H1 (cell line): Measurements from ENCODE around the gene CCDC136. TPM values are rescaled to one million over a fixed set of nuclear protein-coding genes. Genes with fewer than 3 reads are reported as not detected.

ENCODE experiments used
- CTCF ChIA-PET: fragments of 300-600 bp; sonication (Branson Sonifier 250); formaldehyde crosslinking; loops from one replicate; lab custom pipeline; 2021; ENCODE audit not compliant: partially characterized antibody; lab: Charles Lee
- POLR2A ChIA-PET: fragments of 300-600 bp; sonication (Branson Sonifier 250); formaldehyde crosslinking; loops from one replicate; lab custom pipeline; 2021; ENCODE audit warnings: inconsistent platforms; ENCODE audit not compliant: partially characterized antibody; lab: Charles Lee
- DNase-seq, 2 experiments: peaks; one replicate each; pipeline versions ENCODE4 v3.0.0 to v3.0.0-alpha.2; 2010 to 2022; ENCODE audit warnings: low spot score in 2 of 2, low read depth in 1 of 2, mixed read lengths in 1 of 2
- FAIRE-seq: peaks from 2 replicates; lab custom pipeline; 2011; peaks lifted over from hg19 to GRCh38; lab: Jason Lieb, UNC
- H2AFZ ChIP-seq: 2 replicates; pipeline ENCODE4 v1.8.1; 2012; ENCODE audit warnings: low read length, inconsistent platforms
- H2AK5ac ChIP-seq: 2 replicates; pipeline ENCODE4 v1.6.1; 2013; ENCODE audit warnings: low read depth, low read length
- H2BK120ac ChIP-seq: replicated peaks from 2 replicates; pipeline ENCODE3; 2013; ENCODE audit warnings: low read depth, low read length, inconsistent platforms
- H2BK12ac ChIP-seq: 2 replicates; pipeline ENCODE4 v1.6.1; 2013; ENCODE audit warnings: low read depth, low read length
- H2BK15ac ChIP-seq: 2 replicates; pipeline ENCODE4 v1.6.1; 2013; ENCODE audit warnings: low read length
- H2BK20ac ChIP-seq: 2 replicates; pipeline ENCODE4 v1.6.1; 2013; ENCODE audit warnings: low read length
- H2BK5ac ChIP-seq: 2 replicates; pipeline ENCODE4 v1.6.1; 2013; ENCODE audit warnings: low read depth, low read length
- H3K14ac ChIP-seq: 2 replicates; pipeline ENCODE4 v1.6.1; 2013; ENCODE audit warnings: inconsistent platforms; ENCODE audit not compliant: insufficient read length
- H3K18ac ChIP-seq: 2 replicates; pipeline ENCODE4 v1.6.1; 2013; ENCODE audit warnings: low read length; ENCODE audit errors: extremely low read depth
- H3K23ac ChIP-seq: 2 replicates; pipeline ENCODE4 v1.6.1; 2013; ENCODE audit warnings: inconsistent platforms; ENCODE audit not compliant: insufficient read length
- H3K23me2 ChIP-seq: 2 replicates; pipeline ENCODE4 v1.6.1; 2013; ENCODE audit warnings: low read depth, low read length
- H3K27ac ChIP-seq: 2 replicates; pipeline ENCODE4 v1.6.1; 2011; ENCODE audit warnings: low read depth, low read length, inconsistent platforms
- H3K27me3 ChIP-seq, 4 experiments: replicated peaks in 1 of 4; 1 replicate in 1 of 4; 2 replicates in 3 of 4; pipeline versions ENCODE4 v1.6.1 to v1.8.1; 2011 to 2013; ENCODE audit warnings: low read length in 3 of 4, mild to moderate bottlenecking in 3 of 4, inconsistent platforms in 2 of 4, mixed read lengths in 2 of 4, moderate library complexity in 1 of 4; ENCODE audit not compliant: control insufficient read depth in 3 of 4, insufficient read depth in 3 of 4; ENCODE audit errors: extremely low read depth in 1 of 4
- H3K36me3 ChIP-seq, 4 experiments: 2 replicates each; pipeline versions ENCODE4 v1.6.1 to v1.8.1; 2011 to 2013; ENCODE audit warnings: mild to moderate bottlenecking in 4 of 4, low read length in 3 of 4, moderate library complexity in 2 of 4, control low read depth in 1 of 4, inconsistent platforms in 1 of 4; ENCODE audit not compliant: insufficient read depth in 4 of 4, control insufficient read depth in 2 of 4
- H3K4ac ChIP-seq: replicated peaks from 2 replicates; pipeline ENCODE3; 2013; ENCODE audit warnings: low read length, low read depth, mixed read lengths, inconsistent platforms; ENCODE audit not compliant: insufficient read length
- H3K4me1 ChIP-seq, 4 experiments: replicated peaks in 1 of 4; 1 replicate in 1 of 4; 2 replicates in 3 of 4; pipeline versions ENCODE4 v1.6.1 to v1.8.1; 2011 to 2013; ENCODE audit warnings: low read length in 3 of 4, inconsistent platforms in 2 of 4, mixed read lengths in 1 of 4; ENCODE audit not compliant: insufficient read depth in 4 of 4, control insufficient read depth in 3 of 4
- H3K4me2 ChIP-seq, 2 experiments: 2 replicates each; pipeline versions ENCODE4 v1.6.1 to v1.8.1; 2011 to 2013; ENCODE audit warnings: low read depth in 2 of 2, low read length in 2 of 2, control low read depth in 1 of 2, inconsistent platforms in 1 of 2, mild to moderate bottlenecking in 1 of 2; ENCODE audit not compliant: insufficient read depth in 1 of 2
- H3K4me3 ChIP-seq, 4 experiments: fragments of 200-600, 300-600 bp in 1 of 4; sonication (generic), shearing (Covaris generic), sonication (Bioruptor Twin) in 1 of 4; 2 replicates each; pipeline versions ENCODE4 v1.5.1 to v1.8.1; 2011 to 2016; ENCODE audit warnings: low read length in 4 of 4, low read depth in 3 of 4, control low read depth in 2 of 4, inconsistent platforms in 2 of 4, mild to moderate bottlenecking in 2 of 4, mixed read lengths in 1 of 4, moderate library complexity in 1 of 4; ENCODE audit not compliant: insufficient read depth in 2 of 4; ENCODE audit errors: extremely low read depth in 1 of 4
- H3K56ac ChIP-seq: replicated peaks from 2 replicates; pipeline ENCODE3; 2013; ENCODE audit warnings: low read depth, mild to moderate bottlenecking, mixed read lengths, low read length, inconsistent platforms; ENCODE audit not compliant: insufficient read length
- H3K79me1 ChIP-seq: 2 replicates; pipeline ENCODE4 v1.6.1; 2013; ENCODE audit warnings: low read depth, low read length, control low read depth
- H3K79me2 ChIP-seq, 2 experiments: 2 replicates each; pipeline versions ENCODE4 v1.6.1 to v1.8.1; 2012 to 2013; ENCODE audit warnings: low read length in 2 of 2, mild to moderate bottlenecking in 2 of 2, inconsistent platforms in 1 of 2; ENCODE audit not compliant: insufficient read depth in 2 of 2, control insufficient read depth in 1 of 2
- H3K9ac ChIP-seq, 4 experiments: replicated peaks in 1 of 4; 1 replicate in 1 of 4; 2 replicates in 3 of 4; pipeline versions ENCODE4 v1.6.1 to v1.8.1; 2011 to 2013; ENCODE audit warnings: low read depth in 3 of 4, low read length in 3 of 4, control low read depth in 2 of 4, mild to moderate bottlenecking in 2 of 4, moderate library complexity in 2 of 4, inconsistent platforms in 1 of 4; ENCODE audit errors: extremely low read depth in 1 of 4
- H3K9me3 ChIP-seq, 2 experiments: 2 replicates each; pipeline versions ENCODE4 v1.6.1 to v1.8.1; 2012 to 2013; ENCODE audit warnings: mild to moderate bottlenecking in 2 of 2, moderate library complexity in 2 of 2, control low read depth in 1 of 2, inconsistent platforms in 1 of 2, low read depth in 1 of 2, low read length in 1 of 2, mixed read lengths in 1 of 2; ENCODE audit not compliant: insufficient read depth in 2 of 2
- H4K20me1 ChIP-seq, 2 experiments: replicated peaks in 1 of 2; 2 replicates each; pipeline versions ENCODE3 to v1.8.1; 2011 to 2013; ENCODE audit warnings: inconsistent platforms in 2 of 2, low read length in 2 of 2, mild to moderate bottlenecking in 1 of 2; ENCODE audit not compliant: insufficient read depth in 2 of 2, control insufficient read depth in 1 of 2
- H4K5ac ChIP-seq: 2 replicates; pipeline ENCODE4 v1.6.1; 2013; ENCODE audit warnings: low read length, low read depth, mixed read lengths, inconsistent platforms; ENCODE audit not compliant: insufficient read length
- H4K8ac ChIP-seq: 2 replicates; pipeline ENCODE4 v1.8.0; 2013; ENCODE audit warnings: mild to moderate bottlenecking, moderate library complexity, low read length, inconsistent platforms; ENCODE audit not compliant: insufficient read depth; ENCODE audit errors: extremely low read depth
- H4K91ac ChIP-seq: replicated peaks from 2 replicates; pipeline ENCODE3; 2013; ENCODE audit warnings: low read length, mixed read lengths, inconsistent platforms; ENCODE audit not compliant: insufficient read length
- CBX5 ChIP-seq: fragments of 300-800, 300-1000 bp; sonication (generic); IDR thresholded peaks from 2 replicates; pipeline ENCODE4 v1.7.1; 2016; ENCODE audit warnings: antibody characterized with exemption, low read length, low read depth
- EP300 ChIP-seq, 2 experiments: IDR thresholded peaks; 1 replicate in 1 of 2; 2 replicates in 1 of 2; pipeline ENCODE4 v1.6.1; 2011 to 2012; ENCODE audit warnings: low read depth in 2 of 2, low read length in 2 of 2, mild to moderate bottlenecking in 2 of 2, borderline replicate concordance in 1 of 2, inconsistent platforms in 1 of 2, moderate library complexity in 1 of 2
- MAFK ChIP-seq: IDR thresholded peaks from 2 replicates; pipeline ENCODE4 v1.6.1; 2012; ENCODE audit warnings: low read depth, mild to moderate bottlenecking, improper control_type of control experiment, low read length
- NRF1 ChIP-seq: IDR thresholded peaks from 2 replicates; pipeline ENCODE4 v1.6.1; 2011; ENCODE audit warnings: mild to moderate bottlenecking, low read depth, low read length, improper control_type of control experiment
- POU5F1 ChIP-seq: IDR thresholded peaks from 2 replicates; pipeline ENCODE4 v1.6.1; 2011; ENCODE audit warnings: low read depth, mild to moderate bottlenecking, low read length, moderate library complexity
- SUZ12 ChIP-seq: fragments of 200-600 bp; sonication (generic); IDR thresholded peaks from 2 replicates; pipeline ENCODE4 v1.6.1; 2012; ENCODE audit warnings: mild to moderate bottlenecking, inconsistent platforms, low read length, moderate library complexity, mixed read lengths
- TBP ChIP-seq: IDR thresholded peaks from 2 replicates; pipeline ENCODE4 v1.6.1; 2011; ENCODE audit warnings: low read depth, low read length, improper control_type of control experiment
- TCF12 ChIP-seq: IDR thresholded peaks from 2 replicates; pipeline ENCODE4 v1.6.1; 2011; ENCODE audit warnings: low read depth, mild to moderate bottlenecking, low read length
- WGBS, 2 experiments: shearing (Covaris generic) in 1 of 2; methylation state at CpG; one replicate each; pipeline versions ENCODE4 v1.1.6 to v1.1.7; 2013 to 2015; ENCODE audit warnings: low lambda C conversion rate in 2 of 2, mixed read lengths in 2 of 2, inconsistent platforms in 1 of 2, low coverage in 1 of 2, missing lambda C conversion rate in 1 of 2; ENCODE audit not compliant: insufficient replicate concordance in 2 of 2, insufficient coverage in 1 of 2, insufficient read length in 1 of 2; ENCODE audit errors: extremely low coverage in 1 of 2, missing lambda C conversion rate in 1 of 2; 5-methylcytosine and 5-hydroxymethylcytosine counted together
- polyA plus RNA-seq, 7 experiments: library from polyadenylated mRNA; depleted of rRNA in 3 of 7; stranded (reverse) in 5 of 7; unstranded in 2 of 7; fragments of >200 nt in 5 of 7; fragments of 200-250 nt in 2 of 7; gene quantifications; 1 replicate in 5 of 7; 2 replicates in 1 of 7; 4 replicates in 1 of 7; pipeline versions ENCODE4 v1.2.1 to v1.2.3, GENCODE V29; 2011 to 2013; ENCODE audit warnings: missing spikeins in 2 of 7, mixed read lengths in 2 of 7
- total RNA-seq: library from RNA; stranded (reverse); fragmentation: NEBNext Ultra II Directional; extraction: Animal tissue kit (Norgen Biotek cat#: 25700); gene quantifications from 2 replicates; pipeline ENCODE4 v1.2.1, GENCODE V29; 2021

The CCDC136 gene
- total and polyA plus RNA-seq, 2 of the 8 experiments (the other 6 are each of a cell fraction or from before 2014, with no cell fraction given): 35.6 to 47.7 TPM

DNA sequence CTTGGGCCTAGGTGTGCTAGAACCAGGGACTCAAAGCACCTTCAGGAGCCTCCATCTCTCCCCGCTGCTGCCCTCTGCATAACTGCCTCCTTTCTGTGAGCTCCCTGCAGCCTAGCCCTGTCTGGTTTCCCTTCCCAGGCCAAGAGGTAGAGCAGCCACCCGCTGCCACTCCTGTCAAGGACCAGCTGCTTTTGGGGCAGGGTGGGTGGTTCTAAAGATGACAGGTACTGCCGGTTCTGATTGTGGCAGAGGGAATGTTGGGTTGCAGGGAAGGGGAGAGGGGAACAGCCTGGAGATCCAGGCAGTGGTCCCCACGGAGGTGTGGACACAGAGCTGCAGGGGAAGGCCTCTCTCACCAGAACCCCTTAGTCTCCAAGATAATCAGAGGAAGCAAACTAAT lies 34.7 kb downstream of the CCDC136 start:
- Histone ChIP-seq H3K23ac (no peak overlapping the region), H3K56ac (no peak overlapping the region), H3K23me2 (peaks cover 12% of the 10 kb centered on the region), H3K9me3 (no peaks in the 10 kb centered on the region), H2AFZ (no peak overlapping the region), H3K4me3 (no peak overlapping the region), H4K8ac (no peak overlapping the region; the same call in 1 of the 2 replicates), H3K79me2 (no peaks in the 10 kb centered on the region), H3K18ac (no peak overlapping the region), H4K20me1 (no peaks in the 10 kb centered on the region), H2AK5ac (no peak overlapping the region), H2BK12ac (no peak overlapping the region; the same call in 1 of the 2 replicates), H2BK20ac (no peak overlapping the region), H3K79me1 (no peaks in the 10 kb centered on the region), H4K5ac (no peak overlapping the region), H3K36me3 (no peaks in the 10 kb centered on the region), H3K4me2 (no peak overlapping the region), H3K4me1 (peaks cover 3 to 29% (median 12%) of the 10 kb centered on the region in 4 experiments), H2BK15ac (peak overlapping the region; percentile 76; the same call in 1 of the 2 replicates), H3K9ac (no peak overlapping the region), H3K14ac (no peak overlapping the region), H2BK120ac (no peak overlapping the region), H4K91ac (no peak overlapping the region), H2BK5ac (no peak overlapping the region), H3K27me3 (peaks cover 8 to 23% (median 23%) of the 10 kb centered on the region in 4 experiments; a peak in 6 of 7 replicates), H3K27ac (no peak overlapping the region), H3K4ac (no peak overlapping the region)
- DNase-seq (no peak), FAIRE-seq (no peak)
- no peak for TF ChIP-seq SUZ12
- no peak for TF ChIP-seq TBP
- no peak for TF ChIP-seq MAFK
- no peak for TF ChIP-seq EP300 (IDR thresholded peaks at IDR 0.05; ENCODE audit: borderline replicate concordance in 1 of 2, low read depth in 2 of 2, low read length in 2 of 2)
- no peak for TF ChIP-seq CBX5
- TF ChIP-seq TCF12: no peak
- TF ChIP-seq POU5F1: no peak
- no peak for TF ChIP-seq NRF1
- 81% methylated on average over 4 of the region's 4 CpGs; no CpG with 5 or more reads in 1 of the 2 experiments for WGBS, 2 experiments
- POLR2A ChIA-PET: interaction anchor here (0.7 to 1.6 kb wide), 4 partner anchors 16 to 70 kb away, joined by 3 read pairs; no protein-coding TSS in a partner anchor
- CTCF ChIA-PET: interaction anchor here (0.7 to 3.2 kb wide), 14 partner anchors 9 to 364 kb away, joined by 3 to 12 read pairs (median 4); no protein-coding TSS in a partner anchor
